Lower leg skin (tissue), 3 donors: ENCODE measurements around the gene CD164.

Experiments used
- POLR2A ChIP-seq, 2 donors: fragments of 450-650 bp; IDR thresholded peaks; one replicate each; pipeline ENCODE4 v1.6.1; 2016 to 2017; ENCODE audit warnings: antibody characterized with exemption in 2 of 2, mild to moderate bottlenecking in 1 of 2, moderate library complexity in 1 of 2
- TF ChIP-seq, protein P1 (sequence below), 3 donors: fragments of 450-650 bp; IDR thresholded peaks; one replicate each; pipeline ENCODE4 v1.5.1; 2016; ENCODE audit warnings: antibody characterized with exemption in 3 of 3, mild to moderate bottlenecking in 3 of 3, moderate library complexity in 2 of 3

DNA sequence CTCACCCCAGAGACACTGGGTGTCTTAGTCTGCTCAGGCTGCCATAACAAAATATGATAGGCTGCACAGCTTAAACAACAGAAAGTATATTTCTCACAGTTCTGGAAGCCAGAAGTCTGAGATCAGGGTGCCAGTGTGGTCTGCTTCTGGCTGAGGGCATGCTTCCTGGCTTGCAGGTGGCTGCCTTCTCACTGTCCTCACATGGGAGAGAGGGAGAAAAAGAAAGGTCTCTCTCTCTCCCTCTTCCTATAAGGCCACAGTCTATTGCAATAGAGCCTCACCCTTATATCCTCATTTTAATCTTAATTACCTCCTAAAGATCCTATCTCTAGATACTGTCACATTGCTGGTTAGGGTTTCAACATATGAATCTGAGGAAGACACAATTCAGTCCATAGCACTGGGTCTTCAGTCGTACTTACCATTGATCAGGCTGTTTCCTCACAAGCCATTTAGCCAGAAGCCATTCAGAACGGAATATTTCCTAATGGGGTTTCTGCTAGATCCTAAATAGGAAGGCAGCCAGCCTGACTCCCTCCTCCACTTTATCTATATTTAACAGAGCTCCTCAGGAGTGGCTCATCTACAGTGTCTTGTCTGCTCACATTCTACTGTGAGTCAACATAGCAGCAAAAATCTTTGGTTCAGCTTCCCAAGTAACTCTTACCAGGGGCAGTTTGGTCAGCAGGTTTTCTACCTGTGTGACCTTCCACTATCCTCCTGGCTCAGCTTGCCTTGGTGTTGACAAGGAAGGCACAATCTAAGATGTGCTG is 42.2 kb downstream of the CD164 start:
- TF ChIP-seq, protein P1, sequence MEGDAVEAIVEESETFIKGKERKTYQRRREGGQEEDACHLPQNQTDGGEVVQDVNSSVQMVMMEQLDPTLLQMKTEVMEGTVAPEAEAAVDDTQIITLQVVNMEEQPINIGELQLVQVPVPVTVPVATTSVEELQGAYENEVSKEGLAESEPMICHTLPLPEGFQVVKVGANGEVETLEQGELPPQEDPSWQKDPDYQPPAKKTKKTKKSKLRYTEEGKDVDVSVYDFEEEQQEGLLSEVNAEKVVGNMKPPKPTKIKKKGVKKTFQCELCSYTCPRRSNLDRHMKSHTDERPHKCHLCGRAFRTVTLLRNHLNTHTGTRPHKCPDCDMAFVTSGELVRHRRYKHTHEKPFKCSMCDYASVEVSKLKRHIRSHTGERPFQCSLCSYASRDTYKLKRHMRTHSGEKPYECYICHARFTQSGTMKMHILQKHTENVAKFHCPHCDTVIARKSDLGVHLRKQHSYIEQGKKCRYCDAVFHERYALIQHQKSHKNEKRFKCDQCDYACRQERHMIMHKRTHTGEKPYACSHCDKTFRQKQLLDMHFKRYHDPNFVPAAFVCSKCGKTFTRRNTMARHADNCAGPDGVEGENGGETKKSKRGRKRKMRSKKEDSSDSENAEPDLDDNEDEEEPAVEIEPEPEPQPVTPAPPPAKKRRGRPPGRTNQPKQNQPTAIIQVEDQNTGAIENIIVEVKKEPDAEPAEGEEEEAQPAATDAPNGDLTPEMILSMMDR (IDR thresholded peaks at IDR 0.05) = no peak
- TF ChIP-seq POLR2A (IDR thresholded peaks at IDR 0.05) = no peak
